Activated CD8-positive, alpha-beta memory T cell treated with anti-CD3 and anti-CD28 coated beads, Interleukin-2, amount 10 ng/mL, durations not matched to agents 7 days and 5 days (primary cell): ENCODE measurements around the gene GRAMD1B. TPM values are rescaled to one million over a fixed set of nuclear protein-coding genes. Genes with fewer than 3 reads are reported as not detected.
"Not testable (repeated sequence)": the region's sequence is repeated elsewhere in the genome, so short reads cannot be mapped to it uniquely, and the experiment has no call there.

Experiments
- ATAC-seq: fragments of 150-1000 bp; cut with Tn5 transposase; one replicate; pipeline ENCODE4 v1.10.0; 2021; ENCODE audit warnings: moderate library complexity
- CTCF ChIA-PET: fragments of 350-600 bp; sonication (Branson Sonifier 250); formaldehyde crosslinking; loops from one replicate; lab custom pipeline; 2021; ENCODE audit warnings: antibody characterized with exemption; lab: Charles Lee
- DNase-seq: peaks from one replicate; pipeline ENCODE4 v3.0.0-alpha.2; 2020
- H3K27ac Mint-ChIP-seq: one replicate; pipeline ENCODE4 v1.8.0; 2021; ENCODE audit warnings: mild to moderate bottlenecking, mixed read lengths
- H3K27me3 Mint-ChIP-seq: one replicate; pipeline ENCODE4 v1.8.0; 2021; ENCODE audit warnings: mixed read lengths
- H3K36me3 Mint-ChIP-seq: one replicate; pipeline ENCODE4 v1.8.0; 2021; ENCODE audit warnings: mild to moderate bottlenecking, mixed read lengths
- H3K4me1 Mint-ChIP-seq: one replicate; pipeline ENCODE4 v1.8.0; 2021; ENCODE audit warnings: mixed read lengths
- H3K4me3 Mint-ChIP-seq: one replicate; pipeline ENCODE4 v1.8.0; 2021; ENCODE audit warnings: mild to moderate bottlenecking, moderate library complexity, mixed read lengths
- H3K9me3 Mint-ChIP-seq: one replicate; pipeline ENCODE4 v1.8.0; 2022; ENCODE audit warnings: low read depth, mixed read lengths
- total RNA-seq, 2 experiments: library from RNA; stranded (reverse); gene quantifications; one replicate each; pipeline ENCODE4 v1.2.3, GENCODE V29; 2021

GRAMD1B gene
- total RNA-seq, 2 experiments from 2014 or later: 75.6 to 89.9 TPM

DNA sequence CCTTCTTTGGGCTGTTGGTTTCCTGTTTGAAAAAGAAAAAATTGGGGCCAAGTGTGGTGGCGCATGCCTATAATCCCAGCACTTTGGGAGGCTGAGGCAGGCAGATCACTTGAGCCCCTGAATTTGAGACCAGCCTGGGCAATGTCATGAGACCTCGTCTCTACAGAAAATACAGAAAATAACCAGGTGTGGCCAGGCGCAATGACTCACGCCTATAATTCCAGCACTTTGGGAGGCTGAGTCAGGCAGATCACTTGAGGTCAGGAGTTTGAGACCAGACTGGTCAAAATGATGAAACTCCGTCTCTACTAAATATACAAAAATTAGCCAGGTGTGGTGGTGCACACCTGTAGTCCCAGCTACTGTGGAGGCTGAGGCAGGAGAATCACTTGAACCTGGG, 26.4 kb downstream of the GRAMD1B start:
- H3K36me3 Mint-ChIP-seq: peaks cover 50% of the 10 kb centered on the region

DNA sequence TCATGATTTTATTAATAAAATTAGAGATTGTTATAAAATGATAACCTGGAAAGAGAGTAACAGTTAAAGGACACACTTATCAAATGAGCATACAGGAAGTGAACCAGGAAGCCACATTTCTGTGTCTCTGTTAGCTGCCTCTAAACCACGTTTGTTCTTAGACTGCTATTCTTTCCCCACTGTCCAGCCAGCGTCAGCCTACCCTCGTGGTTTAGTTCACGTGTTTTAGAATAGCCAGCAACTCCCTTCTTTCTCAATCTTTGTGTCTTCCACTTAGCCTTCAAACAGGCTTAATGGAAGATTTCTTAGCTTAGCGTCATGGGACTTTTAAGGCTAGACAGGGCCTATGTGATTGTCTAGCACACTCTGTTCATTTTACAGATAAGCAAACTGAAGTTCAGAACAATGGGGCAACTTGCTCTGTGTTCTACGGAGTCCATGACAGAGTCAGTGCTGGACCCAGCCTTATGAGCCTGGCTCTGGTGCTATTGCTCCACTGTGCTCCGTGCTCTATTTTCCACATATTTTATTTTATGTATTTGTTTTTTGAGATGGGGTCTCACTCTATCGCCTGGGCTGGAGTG, 27.2 kb downstream of the GRAMD1B start:
- H3K4me3 Mint-ChIP-seq: peak overlapping the region; percentile 62
- CTCF ChIA-PET: interaction anchor here (0.5 to 2.0 kb wide), 12 partner anchors 8 to 350 kb away, joined by 3 to 16 read pairs (median 3); no protein-coding TSS in a partner anchor
- no peaks in the 10 kb centered on the region for H3K27me3 Mint-ChIP-seq

More for the DNA sequence above, 26.4 kb downstream of the GRAMD1B start:
- peak overlapping the region; percentile 95 for H3K27ac Mint-ChIP-seq
- H3K9me3 Mint-ChIP-seq, H3K27me3 Mint-ChIP-seq, DNase-seq, ATAC-seq: not testable (repeated sequence)
- peaks cover 74% of the 10 kb centered on the region for H3K4me1 Mint-ChIP-seq
- CTCF ChIA-PET: interaction anchor here (0.7 to 2.0 kb wide), 7 partner anchors 15 to 155 kb away, joined by 3 to 16 read pairs (median 5); no protein-coding TSS in a partner anchor
- peak overlapping the region; percentile 62 for H3K4me3 Mint-ChIP-seq

DNA sequence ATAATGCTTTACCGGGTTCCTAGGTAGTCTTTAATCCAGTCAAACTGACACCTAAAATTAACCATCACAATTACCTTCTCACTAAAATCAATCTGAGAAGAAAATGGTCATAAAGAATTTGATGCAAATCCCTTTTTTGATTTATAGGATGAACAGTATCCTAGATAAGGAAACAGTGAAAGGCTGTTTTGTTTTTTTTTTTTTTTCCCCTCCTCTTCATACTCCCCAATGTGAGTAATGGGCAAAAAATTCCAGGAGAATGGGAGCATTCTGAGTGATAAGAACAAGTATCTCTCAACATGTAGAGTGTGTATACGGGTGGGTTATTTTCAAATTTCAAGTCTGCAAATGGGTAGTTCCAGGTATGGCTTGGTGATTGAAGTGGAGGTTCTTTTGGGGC, 28.4 kb downstream of the GRAMD1B start:
- Mint-ChIP-seq H3K4me1 (peaks cover 66% of the 10 kb centered on the region), H3K9me3 (no peaks in the 10 kb centered on the region), H3K27me3 (no peaks in the 10 kb centered on the region), H3K4me3 (no peak overlapping the region), H3K36me3 (peaks cover 55% of the 10 kb centered on the region), H3K27ac (peak overlapping the region; percentile 68)
- CTCF ChIA-PET: no interaction called here
- ATAC-seq (no peak), DNase-seq (no peak)

More for the DNA sequence above, 27.2 kb downstream of the GRAMD1B start:
- H3K36me3 Mint-ChIP-seq: peaks cover 54% of the 10 kb centered on the region
- H3K4me1 Mint-ChIP-seq: peaks cover 72% of the 10 kb centered on the region
- H3K9me3 Mint-ChIP-seq: no peaks in the 10 kb centered on the region
- H3K27ac Mint-ChIP-seq: peak overlapping the region; percentile 95
- DNase-seq (peak; percentile 74), ATAC-seq (peak; percentile 59)

DNA sequence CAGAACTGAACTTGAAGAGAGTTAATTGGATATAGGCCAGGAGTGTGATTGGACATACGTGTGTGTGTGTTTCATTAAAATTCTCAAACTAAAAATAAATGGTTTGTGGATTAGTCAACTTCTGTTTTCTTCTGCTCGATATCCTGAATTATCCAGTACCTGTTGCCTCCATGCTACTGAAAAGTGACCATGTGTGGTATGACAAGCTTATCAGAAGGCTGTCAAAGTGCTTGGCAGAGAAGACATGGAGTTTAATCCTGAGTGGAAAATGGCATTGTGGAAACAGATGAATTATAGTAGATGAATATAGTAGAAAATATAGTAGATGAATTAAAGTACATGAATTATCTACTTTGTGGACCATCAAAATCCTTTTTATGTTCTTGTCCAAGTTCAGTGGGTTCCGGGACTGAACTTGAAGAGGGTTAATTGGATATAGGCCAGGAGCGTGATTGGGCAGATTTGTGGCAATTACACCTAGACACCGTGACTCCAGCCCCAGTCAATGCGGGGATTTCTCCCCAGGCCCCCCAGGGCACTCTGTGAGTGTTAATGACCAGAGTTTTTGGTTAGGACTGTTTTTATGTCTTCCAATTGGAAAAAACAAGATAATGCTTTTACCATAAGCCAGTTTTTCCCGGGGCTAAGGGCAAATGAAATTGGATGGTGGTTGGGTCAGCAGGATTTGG, 30.1 kb downstream of the GRAMD1B start:
- H3K27ac Mint-ChIP-seq: no peak overlapping the region
- peaks cover 62% of the 10 kb centered on the region for H3K4me1 Mint-ChIP-seq
- H3K36me3 Mint-ChIP-seq: peaks cover 55% of the 10 kb centered on the region
- no peaks in the 10 kb centered on the region for H3K9me3 Mint-ChIP-seq
- H3K4me3 Mint-ChIP-seq: no peak overlapping the region
- no peak for ATAC-seq
- no peaks in the 10 kb centered on the region for H3K27me3 Mint-ChIP-seq
- CTCF ChIA-PET: interaction anchor here (2.7 kb wide), 1 partner anchor 52 kb away, joined by 9 read pairs; no protein-coding TSS in a partner anchor
- DNase-seq: no peak

DNA sequence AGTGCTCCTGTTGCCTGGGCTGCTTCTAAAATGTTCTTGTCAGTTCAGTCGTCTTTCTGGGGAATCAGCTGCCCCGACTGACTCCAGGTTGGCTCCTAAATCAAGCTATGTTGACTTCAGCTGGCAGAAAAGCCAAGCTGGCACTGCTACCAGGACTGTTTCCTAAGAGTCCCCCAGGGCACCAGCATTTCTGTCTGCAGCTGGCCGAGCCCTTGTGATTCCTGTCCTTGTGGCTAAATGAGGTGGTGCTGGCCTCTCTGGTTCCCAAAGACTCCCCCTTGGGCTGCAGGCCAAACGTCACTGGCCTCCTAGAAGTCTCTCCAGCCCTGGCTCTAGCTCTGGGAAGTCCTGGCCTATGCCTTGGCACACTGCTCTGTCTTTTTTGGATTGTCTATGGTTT, 31.1 kb downstream of the GRAMD1B start:
- Mint-ChIP-seq H3K4me3 (no peak overlapping the region), H3K9me3 (no peaks in the 10 kb centered on the region), H3K36me3 (peaks cover 51% of the 10 kb centered on the region), H3K4me1 (peaks cover 61% of the 10 kb centered on the region), H3K27ac (no peak overlapping the region), H3K27me3 (no peaks in the 10 kb centered on the region)
- no peak for DNase-seq
- CTCF ChIA-PET: interaction anchor here (0.7 to 7.4 kb wide), 4 partner anchors 14 to 53 kb away, joined by 4 to 48 read pairs (median 6); no protein-coding TSS in a partner anchor
- ATAC-seq: no peak

DNA sequence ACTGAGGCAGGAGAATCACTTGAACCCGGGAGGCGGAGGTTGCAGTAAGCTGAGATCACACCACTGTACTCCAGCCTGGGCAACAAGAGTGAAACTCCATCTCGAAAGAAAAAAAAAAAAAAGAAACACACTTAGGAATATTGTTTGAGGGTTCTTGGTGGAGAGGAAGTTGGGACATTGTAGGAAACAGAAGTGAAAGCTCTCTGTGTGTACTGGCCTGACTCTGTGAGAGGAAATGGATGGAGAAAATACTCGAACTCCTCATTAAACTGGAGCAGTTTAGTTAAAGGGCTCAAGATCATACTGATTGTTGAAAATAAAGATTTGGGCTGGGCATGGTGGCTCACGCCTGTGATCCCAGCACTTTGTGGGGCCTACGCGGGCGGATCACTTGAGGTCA, 35.6 kb downstream of the GRAMD1B start:
- CTCF ChIA-PET: interaction anchor here (1.6 to 7.4 kb wide), 3 partner anchors 13 to 26 kb away, joined by 4 to 48 read pairs (median 5); no protein-coding TSS in a partner anchor
- H3K36me3 Mint-ChIP-seq: peaks cover 47% of the 10 kb centered on the region
- peak; percentile 20 for ATAC-seq

DNA sequence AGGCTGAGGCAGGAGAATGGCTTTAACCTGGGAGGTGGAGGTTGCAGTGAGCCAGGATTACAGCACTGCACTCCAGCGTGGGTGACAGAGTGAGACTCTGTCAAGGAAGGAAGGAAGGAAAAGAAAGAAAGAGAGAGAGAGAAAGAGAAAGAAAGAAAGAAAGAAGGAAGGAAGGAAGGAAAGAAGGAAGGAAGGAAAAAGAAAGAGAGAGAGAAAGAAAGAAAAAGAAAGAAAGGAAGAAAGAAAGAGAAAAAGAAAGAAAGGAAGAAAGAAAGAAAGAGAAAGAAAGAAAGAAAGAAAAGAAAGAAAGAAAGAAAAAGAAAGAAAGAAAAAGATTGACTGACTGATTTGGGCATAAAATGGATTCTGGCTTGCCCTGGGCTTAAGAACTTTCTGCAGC, 36.1 kb downstream of the GRAMD1B start:
- not testable (repeated sequence) for DNase-seq, H3K27me3 Mint-ChIP-seq, ATAC-seq, H3K4me3 Mint-ChIP-seq, H3K9me3 Mint-ChIP-seq
- CTCF ChIA-PET: interaction anchor here (1.3 to 7.4 kb wide), 4 partner anchors 12 to 59 kb away, joined by 4 to 48 read pairs (median 8); no protein-coding TSS in a partner anchor
- peaks cover 45% of the 10 kb centered on the region for H3K36me3 Mint-ChIP-seq
- H3K4me1 Mint-ChIP-seq: peaks cover 64% of the 10 kb centered on the region
- H3K27ac Mint-ChIP-seq: peak overlapping the region; percentile 80

More for the DNA sequence above, 35.6 kb downstream of the GRAMD1B start:
- peak overlapping the region; percentile 22 for H3K27ac Mint-ChIP-seq
- not testable (repeated sequence) for H3K4me3 Mint-ChIP-seq, H3K27me3 Mint-ChIP-seq, H3K9me3 Mint-ChIP-seq, DNase-seq
- H3K4me1 Mint-ChIP-seq: peaks cover 63% of the 10 kb centered on the region

DNA sequence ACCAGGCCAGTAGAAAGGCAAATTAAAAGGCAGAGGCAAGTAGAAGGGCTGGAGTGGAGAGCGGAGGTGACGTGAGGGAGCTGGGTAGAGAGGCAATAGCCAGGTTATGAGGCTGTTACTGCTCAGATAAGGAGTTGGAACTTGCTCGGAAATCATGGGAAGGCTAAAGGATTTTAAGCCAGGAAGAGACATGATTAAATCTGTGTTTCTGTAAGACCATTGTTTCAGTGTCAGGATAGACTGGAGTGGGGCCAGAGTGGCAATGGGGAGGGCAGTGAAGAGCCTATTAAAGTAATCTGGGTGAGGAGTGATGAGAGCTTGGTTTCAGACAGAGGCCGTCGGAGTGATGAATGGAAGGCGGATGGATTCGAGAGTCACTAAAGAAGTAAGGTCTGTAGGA, 39.0 kb downstream of the GRAMD1B start:
- Mint-ChIP-seq H3K4me1 (peaks cover 56% of the 10 kb centered on the region), H3K27me3 (no peaks in the 10 kb centered on the region), H3K4me3 (no peak overlapping the region), H3K27ac (peak overlapping the region; percentile 10), H3K36me3 (peaks cover 40% of the 10 kb centered on the region), H3K9me3 (no peaks in the 10 kb centered on the region)
- ATAC-seq: no peak
- CTCF ChIA-PET: interaction anchor here (1.1 to 2.4 kb wide), 5 partner anchors 9 to 168 kb away, joined by 3 to 12 read pairs (median 4); no protein-coding TSS in a partner anchor
- DNase-seq: no peak

DNA sequence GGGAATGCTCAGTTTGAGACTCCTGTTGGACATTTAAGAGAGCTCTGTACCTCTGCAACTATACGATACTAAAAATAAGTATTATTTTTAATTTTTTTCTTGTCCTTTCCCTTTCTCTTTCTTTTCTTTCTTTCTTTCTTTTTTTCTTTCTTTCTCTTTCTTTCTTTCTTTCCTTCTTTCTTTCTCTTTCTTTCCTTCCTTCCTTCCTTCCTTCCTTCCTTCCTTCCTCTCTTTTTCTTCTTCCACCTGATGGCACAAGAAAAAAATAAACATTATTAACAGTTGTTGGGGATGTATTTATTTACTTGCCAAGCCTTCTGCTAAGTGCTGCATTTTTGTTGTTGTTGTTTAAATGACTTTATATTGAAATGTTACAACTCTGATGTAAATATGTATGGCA, 39.5 kb downstream of the GRAMD1B start:
- CTCF ChIA-PET: interaction anchor here (1.2 to 2.4 kb wide), 5 partner anchors 9 to 168 kb away, joined by 4 to 12 read pairs (median 4); no protein-coding TSS in a partner anchor
- ATAC-seq (no peak), DNase-seq (no peak)
- Mint-ChIP-seq H3K4me1 (peaks cover 55% of the 10 kb centered on the region), H3K36me3 (peaks cover 40% of the 10 kb centered on the region), H3K4me3 (no peak overlapping the region), H3K9me3 (no peaks in the 10 kb centered on the region), H3K27ac (no peak overlapping the region), H3K27me3 (no peaks in the 10 kb centered on the region)

DNA sequence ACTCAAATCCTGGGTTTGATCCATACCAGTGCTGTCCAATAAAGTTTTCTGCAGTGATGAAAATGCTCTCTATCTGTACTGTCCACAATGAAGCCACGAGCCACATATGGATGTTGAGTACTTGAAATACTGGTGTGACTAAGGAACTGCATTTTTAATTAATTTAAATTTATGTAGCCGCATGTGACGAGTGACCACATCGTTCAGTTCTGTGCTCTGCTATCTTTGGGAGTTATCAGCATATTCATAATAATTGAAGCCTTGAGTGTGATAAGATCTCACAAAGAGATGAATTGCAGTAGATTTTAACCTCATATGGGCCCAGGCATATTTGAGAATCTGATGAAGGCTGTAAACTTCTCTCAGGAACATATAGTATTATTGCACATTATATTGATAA, 40.8 kb downstream of the GRAMD1B start:
- peaks cover 53% of the 10 kb centered on the region for H3K4me1 Mint-ChIP-seq
- H3K36me3 Mint-ChIP-seq: peaks cover 31% of the 10 kb centered on the region
- CTCF ChIA-PET: interaction anchor here (1.2 to 1.5 kb wide), 2 partner anchors 41 to 64 kb away, joined by 4 to 7 read pairs; no protein-coding TSS in a partner anchor
- H3K9me3 Mint-ChIP-seq: no peaks in the 10 kb centered on the region
- no peaks in the 10 kb centered on the region for H3K27me3 Mint-ChIP-seq
- DNase-seq: no peak
- H3K27ac Mint-ChIP-seq: no peak overlapping the region
- no peak for ATAC-seq
- no peak overlapping the region for H3K4me3 Mint-ChIP-seq

DNA sequence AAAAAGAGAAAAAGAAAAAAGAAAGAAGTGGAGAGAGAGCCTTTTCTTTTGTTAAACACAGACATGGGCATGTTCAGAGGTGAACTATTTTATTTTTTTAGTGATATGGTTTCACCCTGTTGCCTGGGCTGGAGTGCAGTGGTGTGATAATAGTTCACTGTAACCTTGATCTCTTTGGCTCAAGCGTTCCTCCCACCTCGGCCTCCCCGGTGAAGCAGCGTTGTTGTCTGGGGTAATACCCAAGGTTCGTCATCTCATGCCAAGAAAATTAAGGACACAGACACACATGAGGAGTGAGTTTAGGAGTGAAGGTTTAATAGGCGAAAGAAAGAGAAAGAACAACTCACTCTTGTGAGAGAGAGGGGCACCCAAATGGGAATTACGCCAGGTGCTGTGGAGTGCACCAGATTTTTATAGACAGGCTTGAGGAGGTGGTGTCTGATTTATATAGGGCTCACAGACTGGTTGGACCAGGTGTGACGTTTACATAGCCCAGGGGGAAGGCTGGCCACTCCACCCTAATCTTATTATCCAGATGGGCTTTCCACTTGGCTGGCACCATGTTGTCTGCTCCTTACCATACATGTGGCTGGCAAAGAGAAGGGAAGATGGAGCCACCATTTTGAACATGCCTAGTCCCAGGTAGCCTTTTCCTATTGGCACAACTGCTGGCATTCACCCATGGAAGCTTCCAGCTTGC, 42.3 kb downstream of the GRAMD1B start:
- Mint-ChIP-seq H3K4me1 (peaks cover 48% of the 10 kb centered on the region), H3K4me3 (no peak overlapping the region), H3K36me3 (peaks cover 27% of the 10 kb centered on the region), H3K27ac (no peak overlapping the region), H3K9me3 (no peaks in the 10 kb centered on the region), H3K27me3 (no peaks in the 10 kb centered on the region)
- CTCF ChIA-PET: interaction anchor here (0.8 to 9.9 kb wide), 5 partner anchors 8 to 393 kb away, joined by 3 to 248 read pairs (median 4); no protein-coding TSS in a partner anchor
- no peak for ATAC-seq
- DNase-seq: no peak

DNA sequence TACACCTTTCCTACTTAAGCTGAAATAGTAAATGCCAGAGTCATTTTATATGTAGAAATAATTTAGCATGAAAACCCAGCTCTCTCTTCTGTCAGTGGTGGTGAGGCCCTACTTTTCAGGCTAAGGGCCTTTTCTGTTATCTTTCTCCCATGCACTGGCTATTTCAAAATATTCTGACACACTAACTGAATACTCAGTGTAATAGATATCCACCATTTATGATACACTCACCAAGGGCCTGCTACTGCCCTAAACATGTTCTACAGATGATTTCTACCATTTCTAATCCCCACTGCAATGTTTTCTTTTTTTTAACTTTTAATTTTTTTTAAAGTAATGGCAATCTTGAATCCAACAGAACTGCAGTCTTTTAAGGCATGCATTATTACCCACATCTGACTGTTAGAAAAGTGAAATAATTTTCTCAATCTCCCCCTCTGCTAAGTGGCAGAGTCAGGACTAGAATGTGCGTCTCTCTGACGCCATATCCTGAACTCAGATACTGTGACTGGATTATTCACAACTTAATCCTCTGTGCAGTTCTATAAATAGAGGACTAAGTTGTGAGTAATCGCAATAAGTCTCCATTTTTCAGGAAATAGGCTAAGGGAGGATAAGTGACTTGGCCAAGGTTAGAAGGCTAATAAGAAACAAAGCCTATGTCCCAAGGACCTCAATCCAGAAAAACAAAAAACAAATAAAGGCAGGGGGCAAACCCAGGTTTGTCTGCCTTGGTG, 44.0 kb downstream of the GRAMD1B start:
- peak overlapping the region; percentile 35 for H3K27ac Mint-ChIP-seq
- H3K9me3 Mint-ChIP-seq: no peaks in the 10 kb centered on the region
- CTCF ChIA-PET: interaction anchor here (0.7 to 9.9 kb wide), 10 partner anchors 10 to 174 kb away, joined by 3 to 248 read pairs (median 4); no protein-coding TSS in a partner anchor
- DNase-seq (no peak), ATAC-seq (no peak)
- H3K4me1 Mint-ChIP-seq: peaks cover 51% of the 10 kb centered on the region
- H3K27me3 Mint-ChIP-seq: no peaks in the 10 kb centered on the region
- no peak overlapping the region for H3K4me3 Mint-ChIP-seq
- H3K36me3 Mint-ChIP-seq: peaks cover 20% of the 10 kb centered on the region
